GM12865 (cell line): ENCODE measurements around the gene BAD.

Experiments
- DNase-seq: peaks from one replicate; pipeline ENCODE4 v3.0.0; 2010; ENCODE audit warnings: low read depth
- H3K4me3 ChIP-seq: 2 replicates; pipeline ENCODE4 v1.5.1; 2011; ENCODE audit warnings: mild to moderate bottlenecking, low read depth, low read length, control low read depth
- TF ChIP-seq, protein P1 (sequence below): IDR thresholded peaks from 2 replicates; pipeline ENCODE4 v1.5.1; 2011; ENCODE audit warnings: low read length, control low read depth, low read depth, inconsistent platforms; ENCODE audit not compliant: insufficient read depth; ENCODE audit errors: missing control alignments

Gene BAD

DNA sequence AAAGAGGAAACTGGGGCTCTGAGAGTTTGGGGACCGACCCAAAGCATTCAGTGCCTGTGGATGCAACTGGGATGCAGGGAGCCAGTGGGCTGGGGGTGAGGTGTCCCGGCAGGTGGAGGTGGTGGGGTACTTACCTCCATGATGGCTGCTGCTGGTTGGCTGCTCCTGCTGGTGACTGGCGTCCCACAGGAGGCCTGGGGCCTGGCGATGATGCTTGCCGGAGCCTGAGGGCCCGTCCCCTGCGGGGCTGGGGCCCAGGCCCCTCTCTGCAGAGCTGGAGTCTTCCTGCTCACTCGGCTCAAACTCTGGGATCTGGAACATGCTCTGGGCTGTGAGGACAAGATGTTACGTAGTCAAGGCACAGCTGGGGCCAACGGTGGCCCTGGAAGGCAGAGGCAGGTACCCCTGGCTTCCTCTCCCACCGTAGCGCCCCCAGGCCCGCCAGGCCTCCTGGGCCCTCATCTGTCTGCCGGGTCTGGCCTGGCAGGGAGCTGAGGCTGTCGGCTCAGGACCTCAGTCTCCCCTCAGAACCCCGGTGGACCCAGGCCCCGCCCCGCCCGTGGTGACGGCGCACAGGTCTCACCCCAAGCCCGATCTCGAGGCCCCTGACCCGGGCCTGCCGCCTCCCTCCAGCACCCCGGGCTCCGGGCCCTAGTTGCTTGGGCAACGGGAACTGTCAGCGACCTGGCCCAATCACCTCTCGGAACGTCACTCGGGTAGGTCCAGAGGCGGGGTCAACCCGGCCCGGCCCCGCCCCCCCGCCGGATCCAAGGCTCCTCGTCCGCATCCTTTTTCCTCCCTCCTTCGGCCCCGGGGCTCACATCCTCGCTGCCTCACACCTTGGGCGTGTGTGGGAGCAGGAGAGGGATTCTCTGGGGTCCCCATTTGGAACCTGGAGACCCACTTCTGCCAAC, at the start of gene BAD:
TSS of gene BAD (minus strand) at position 618 of the 914 bp plus-strand sequence. CDS start at position 321, 297 bp downstream.
- peak; percentile 96 for DNase-seq
- peak within 1 kb of the TSS; percentile 93 for H3K4me3 ChIP-seq
- TF ChIP-seq, protein P1, sequence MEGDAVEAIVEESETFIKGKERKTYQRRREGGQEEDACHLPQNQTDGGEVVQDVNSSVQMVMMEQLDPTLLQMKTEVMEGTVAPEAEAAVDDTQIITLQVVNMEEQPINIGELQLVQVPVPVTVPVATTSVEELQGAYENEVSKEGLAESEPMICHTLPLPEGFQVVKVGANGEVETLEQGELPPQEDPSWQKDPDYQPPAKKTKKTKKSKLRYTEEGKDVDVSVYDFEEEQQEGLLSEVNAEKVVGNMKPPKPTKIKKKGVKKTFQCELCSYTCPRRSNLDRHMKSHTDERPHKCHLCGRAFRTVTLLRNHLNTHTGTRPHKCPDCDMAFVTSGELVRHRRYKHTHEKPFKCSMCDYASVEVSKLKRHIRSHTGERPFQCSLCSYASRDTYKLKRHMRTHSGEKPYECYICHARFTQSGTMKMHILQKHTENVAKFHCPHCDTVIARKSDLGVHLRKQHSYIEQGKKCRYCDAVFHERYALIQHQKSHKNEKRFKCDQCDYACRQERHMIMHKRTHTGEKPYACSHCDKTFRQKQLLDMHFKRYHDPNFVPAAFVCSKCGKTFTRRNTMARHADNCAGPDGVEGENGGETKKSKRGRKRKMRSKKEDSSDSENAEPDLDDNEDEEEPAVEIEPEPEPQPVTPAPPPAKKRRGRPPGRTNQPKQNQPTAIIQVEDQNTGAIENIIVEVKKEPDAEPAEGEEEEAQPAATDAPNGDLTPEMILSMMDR, result no peak

DNA sequence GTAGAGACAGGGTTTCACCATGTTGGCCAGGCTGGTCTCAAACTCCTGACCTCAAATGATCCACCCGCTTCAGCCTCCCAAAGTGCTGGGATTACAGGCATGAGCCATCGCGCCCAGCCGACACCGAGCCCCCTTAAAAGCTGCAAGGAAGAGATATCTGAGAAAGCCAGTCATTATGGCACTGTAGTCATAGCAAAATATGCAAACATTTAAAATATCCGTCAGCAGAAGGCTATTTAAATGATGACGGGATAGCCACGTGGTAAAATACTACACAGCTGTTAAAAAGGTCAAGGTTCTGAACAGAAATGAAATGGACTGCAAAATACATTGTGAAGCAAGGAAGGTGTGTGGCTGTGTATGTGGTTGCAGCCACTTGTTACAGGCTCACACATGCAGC, 49.1 kb upstream of the BAD start:
- no peak for DNase-seq
- TF ChIP-seq, protein P1, result no peak
- H3K4me3 ChIP-seq, result no peak overlapping the region

DNA sequence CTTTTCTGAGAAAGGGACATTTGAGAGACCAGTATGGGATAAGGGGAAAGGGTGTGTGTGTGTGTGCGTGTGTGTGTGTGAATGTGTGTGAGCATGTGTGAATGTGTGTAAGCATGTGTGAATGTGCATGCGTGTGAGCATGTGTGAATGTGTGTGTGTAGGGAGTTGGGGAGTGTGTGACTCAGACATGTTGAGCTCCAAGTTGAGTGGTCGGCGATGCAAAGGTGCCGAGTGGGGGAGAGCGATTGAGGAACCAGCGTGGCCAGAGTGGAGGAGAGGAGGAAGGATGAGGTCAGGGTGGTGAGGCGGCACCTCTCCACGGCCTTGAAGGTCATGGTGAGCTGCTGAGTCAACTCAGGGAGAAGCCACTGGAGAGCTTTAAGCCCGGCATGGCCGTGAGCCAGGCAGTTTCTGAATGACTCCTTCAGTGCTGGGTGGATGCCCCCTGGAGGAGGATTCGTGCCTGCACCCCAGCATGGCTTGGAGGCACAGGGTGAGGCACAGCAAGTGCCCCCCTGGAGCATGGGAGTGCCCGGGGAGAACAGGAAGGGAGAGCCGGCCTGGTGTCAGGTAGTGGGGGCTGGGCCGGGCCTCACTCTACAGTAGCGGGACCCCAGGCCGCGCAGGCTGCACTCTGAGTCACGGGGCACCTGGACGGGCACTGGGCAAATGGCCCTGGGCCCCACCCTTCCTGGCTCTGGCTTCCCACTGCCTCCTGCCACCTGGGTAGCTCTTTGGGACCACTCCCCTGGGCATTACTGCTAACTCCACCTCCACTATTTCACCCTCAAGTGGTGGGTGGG, 47.3 kb upstream of the BAD start:
- TF ChIP-seq, protein P1, result peak; percentile 87
- no peak overlapping the region for H3K4me3 ChIP-seq

DNA sequence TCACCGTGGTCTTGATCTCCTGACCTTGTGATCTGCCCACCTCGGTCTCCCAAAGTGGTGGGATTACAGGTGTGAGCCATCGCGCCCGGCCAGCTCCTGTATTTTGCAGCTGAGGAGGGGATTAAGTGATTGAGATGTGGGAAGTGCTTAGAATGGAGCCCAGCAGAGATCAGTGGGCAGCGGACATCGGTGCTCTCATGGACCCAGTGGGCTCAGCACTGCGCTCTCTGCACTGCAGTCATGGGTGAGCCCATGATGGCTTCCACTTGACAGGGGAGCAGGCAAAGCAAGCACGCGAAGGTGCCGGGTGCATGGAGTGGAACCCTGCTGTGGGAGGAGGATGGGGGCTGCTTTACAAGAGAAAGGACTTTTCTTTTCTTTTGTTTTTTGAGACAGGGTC, 46.4 kb upstream of the BAD start:
- DNase-seq, result no peak
- H3K4me3 ChIP-seq, result no peak overlapping the region
- TF ChIP-seq, protein P1, result no peak

More for the DNA sequence above, 47.3 kb upstream of the BAD start:
- DNase-seq, result peak; percentile 95

DNA sequence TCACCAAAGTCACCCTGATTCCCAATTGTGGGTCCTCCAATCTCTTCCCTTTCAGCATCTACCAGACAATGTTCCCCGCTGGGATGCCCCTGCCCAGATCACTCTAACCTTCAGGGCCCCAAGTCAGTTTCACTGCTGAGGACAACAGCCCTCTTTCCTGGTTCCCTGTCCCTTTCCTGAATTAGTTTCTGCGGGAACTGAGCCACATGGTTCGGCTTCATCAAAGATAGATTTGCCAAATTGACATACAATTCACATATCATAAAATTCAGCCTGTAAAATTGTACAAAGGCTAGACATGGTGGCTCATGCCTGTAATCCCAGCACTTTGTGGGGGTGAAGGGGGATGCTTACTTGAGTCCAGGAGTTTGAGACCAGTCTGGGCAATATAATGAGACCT, 43.5 kb upstream of the BAD start:
- H3K4me3 ChIP-seq, result no peak overlapping the region
- TF ChIP-seq, protein P1, result no peak
- no peak for DNase-seq

DNA sequence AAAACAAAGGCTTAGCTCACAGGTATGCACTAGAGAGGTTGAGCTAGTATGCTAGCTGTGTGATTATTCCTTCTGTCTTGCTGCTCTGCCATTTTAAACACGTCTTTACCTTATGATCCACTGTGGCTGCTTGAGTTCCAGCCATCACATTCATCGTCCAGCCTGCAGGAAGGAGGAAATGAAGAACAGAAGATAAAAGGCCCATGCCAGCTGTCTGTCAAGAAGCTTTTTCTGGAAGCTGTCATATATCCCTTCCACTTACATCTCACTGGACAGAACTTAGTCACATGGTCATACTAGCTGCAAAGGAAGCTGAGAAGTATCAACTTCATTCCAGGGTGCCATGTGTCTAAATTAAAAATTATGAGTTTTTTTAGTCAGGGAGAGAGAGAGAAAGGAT, 42.9 kb upstream of the BAD start:
- no peak overlapping the region for H3K4me3 ChIP-seq
- TF ChIP-seq, protein P1, result no peak
- DNase-seq, result no peak
